Measurements from ENCODE around the gene PRDM9. TPM values are rescaled to one million over a fixed set of nuclear protein-coding genes. Genes with fewer than 3 reads are reported as not detected.

PRDM9 gene
- total RNA-seq (2021; fragmentation: NEBNext Ultra II Directional; extraction: Animal tissue kit (Norgen Biotek cat#: 25700)): not detected in 2 replicates
- not detected in 2 replicates for polyA plus RNA-seq (2011; rRNA removed)
- not detected for polyA plus RNA-seq (2011; cell fraction: cytosol; rRNA removed)
- not detected for polyA plus RNA-seq (2011; cell fraction: nucleus; rRNA removed)
- not detected in 4 replicates for polyA plus RNA-seq (2012, experiment 1 of 2)
- polyA plus RNA-seq (2012, experiment 2 of 2): not detected
- not detected for polyA plus RNA-seq (2013, experiment 1 of 2)
- polyA plus RNA-seq (2013, experiment 2 of 2): not detected
- polyA minus RNA-seq (2011; rRNA and poly(A)+ RNA removed): 0.05 TPM in 1 of 2 replicates, not detected in the other
- not detected for polyA minus RNA-seq (2011; cell fraction: cytosol; rRNA and poly(A)+ RNA removed)
- not detected for polyA minus RNA-seq (2011; cell fraction: nucleus; rRNA and poly(A)+ RNA removed)
- long read RNA-seq, experiment 1: 0 reads
- long read RNA-seq, experiment 2: 0 reads

DNA sequence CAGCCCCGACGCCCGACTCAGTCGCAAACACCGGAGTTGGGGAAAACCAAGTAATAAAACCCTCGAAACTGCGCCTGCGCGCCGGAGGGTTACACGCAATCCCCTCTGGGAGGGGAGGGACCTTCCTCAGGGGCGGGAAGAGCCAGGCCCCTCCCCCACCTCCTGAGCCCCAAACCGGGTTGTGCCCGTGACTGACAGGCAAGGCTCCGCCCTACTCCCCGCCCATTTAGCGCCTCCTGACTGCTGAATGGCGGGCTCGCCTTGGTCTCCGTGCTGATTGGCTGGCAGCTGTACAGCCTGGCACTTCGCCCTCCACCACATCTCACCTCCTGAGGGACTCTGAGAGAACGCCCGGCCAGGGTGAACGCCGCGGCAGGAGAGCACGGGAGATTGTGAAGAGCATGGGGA, at the start of gene PRDM9:
Gene PRDM9 (plus strand): TSS at position 332 of the 408 bp plus-strand sequence. CDS start 1,425 bp downstream, outside the sequence.
- no peak within 1 kb of the TSS for H4K91ac ChIP-seq (replicated peaks; ENCODE audit: insufficient read length, low read length)
- POLR2A ChIA-PET (ENCODE audit: partially characterized antibody): interaction anchor here (0.6 kb wide), 1 partner anchor 22 kb away, joined by 3 read pairs; no protein-coding TSS in a partner anchor
- no peak within 1 kb of the TSS for H3K14ac ChIP-seq (ENCODE audit: insufficient read length)
- 0 out of 2 replicates have a peak, but pooled peaks cover 2% of the 10 kb centered on the region for H3K23me2 ChIP-seq (ENCODE audit: low read depth, low read length)
- H4K20me1 ChIP-seq (replicated peaks in 1 of 2; ENCODE audit: control insufficient read depth in 1 of 2, insufficient read depth in 2 of 2, low read length in 2 of 2): no peaks in the 10 kb centered on the region
- H3K4ac ChIP-seq (replicated peaks; ENCODE audit: insufficient read length, low read depth, low read length): no peak within 1 kb of the TSS
- no peaks in the 10 kb centered on the region for H3K27me3 ChIP-seq (replicated peaks in 1 of 4; ENCODE audit: control insufficient read depth in 3 of 4, extremely low read depth in 1 of 4, insufficient read depth in 3 of 4, low read length in 3 of 4)
- H3K4me1 ChIP-seq (replicated peaks in 1 of 4; ENCODE audit: control insufficient read depth in 3 of 4, insufficient read depth in 4 of 4, low read length in 3 of 4): peaks cover 0 to 7% (median 0%) of the 10 kb centered on the region in 4 experiments; a peak in 1 of 7 replicates
- no peak within 1 kb of the TSS for H3K23ac ChIP-seq (ENCODE audit: insufficient read length)
- peak within 1 kb of the TSS; percentile 88; the same call in 1 of the 2 replicates for H4K8ac ChIP-seq (ENCODE audit: extremely low read depth, insufficient read depth, low read length)
- peak within 1 kb of the TSS; percentile 60; the same call in 1 of the 2 replicates for H3K18ac ChIP-seq (ENCODE audit: extremely low read depth, low read length)
- H3K79me2 ChIP-seq (ENCODE audit: control insufficient read depth in 1 of 2, insufficient read depth in 2 of 2, low read length in 2 of 2): no peaks in the 10 kb centered on the region
- peak within 1 kb of the TSS; percentile 4 to 76; a peak in 2 of 4 replicates for H3K4me2 ChIP-seq (ENCODE audit: insufficient read depth in 1 of 2, low read depth in 2 of 2, low read length in 2 of 2)
- H3K4me3 ChIP-seq (ENCODE audit: extremely low read depth in 1 of 4, insufficient read depth in 2 of 4, low read depth in 3 of 4, low read length in 4 of 4): peak within 1 kb of the TSS in 1 of 4 experiments; percentile 57; a peak in 2 of 8 replicates
- no peak within 1 kb of the TSS for H2BK120ac ChIP-seq (replicated peaks; ENCODE audit: low read depth, low read length)
- H3K9ac ChIP-seq (replicated peaks in 1 of 4; ENCODE audit: extremely low read depth in 1 of 4, low read depth in 3 of 4, low read length in 3 of 4): peak within 1 kb of the TSS in 1 of 4 experiments; percentile 71; a peak in 1 of 7 replicates
- no peak within 1 kb of the TSS for H4K5ac ChIP-seq (ENCODE audit: insufficient read length, low read depth, low read length)
- no peak within 1 kb of the TSS for H2BK15ac ChIP-seq (ENCODE audit: low read length)
- peak within 1 kb of the TSS; percentile 94 for H2AFZ ChIP-seq (ENCODE audit: low read length)
- FAIRE-seq (no peak), DNase-seq (ENCODE audit: low read depth in 1 of 2, low spot score in 2 of 2) (peak; percentile 10 to 55)
- CTCF ChIA-PET (ENCODE audit: partially characterized antibody): interaction anchor here (0.6 to 1.9 kb wide), 9 partner anchors 10 to 776 kb away, joined by 3 to 10 read pairs (median 4); no protein-coding TSS in a partner anchor
- peaks cover 0 to 4% of the 10 kb centered on the region in 2 experiments; a peak in 1 of 4 replicates for H3K9me3 ChIP-seq (ENCODE audit: insufficient read depth in 2 of 2, low read depth in 1 of 2, low read length in 1 of 2)
- TF ChIP-seq SP1 (IDR thresholded peaks at IDR 0.05; ENCODE audit: low read depth, low read length) (0 out of 2 replicates have a peak, but pooled peaks have one; percentile 44), YY1 (IDR thresholded peaks at IDR 0.05; ENCODE audit: low read depth, low read length) (no peak), RXRA (IDR thresholded peaks at IDR 0.05; ENCODE audit: insufficient read depth, low read depth, low read length) (no peak)
- H3K27ac ChIP-seq (ENCODE audit: low read depth, low read length): no peak within 1 kb of the TSS
- 97% methylated on average over 22 of the region's 27 CpGs; no CpG with 5 or more reads in 1 of the 2 experiments for WGBS, 2 experiments (ENCODE audit: extremely low coverage in 1 of 2, insufficient coverage in 1 of 2, insufficient read length in 1 of 2, insufficient replicate concordance in 2 of 2, low coverage in 1 of 2, low lambda C conversion rate in 2 of 2, missing lambda C conversion rate in 1 of 2)
- H3K36me3 ChIP-seq (ENCODE audit: control insufficient read depth in 2 of 4, insufficient read depth in 4 of 4, low read length in 3 of 4): no peaks in the 10 kb centered on the region
- no peak within 1 kb of the TSS for H3K56ac ChIP-seq (replicated peaks; ENCODE audit: insufficient read length, low read depth, low read length)
- H2BK12ac ChIP-seq (ENCODE audit: low read depth, low read length): 0 out of 2 replicates have a peak within 1 kb of the TSS, but pooled peaks have one; percentile 39
- H2AK5ac ChIP-seq (ENCODE audit: low read depth, low read length): no peak within 1 kb of the TSS
- no peaks in the 10 kb centered on the region for H3K79me1 ChIP-seq (ENCODE audit: low read depth, low read length)
- no peak within 1 kb of the TSS for H2BK20ac ChIP-seq (ENCODE audit: low read length)
- peak within 1 kb of the TSS; percentile 18; the same call in 1 of the 2 replicates for H2BK5ac ChIP-seq (ENCODE audit: low read depth, low read length)

Measured in H1 (cell line).